Measurements from ENCODE around the gene UTP11. TPM values are rescaled to one million over a fixed set of nuclear protein-coding genes. Genes with fewer than 3 reads are reported as not detected.

UTP11 gene
- total and polyA plus RNA-seq, 4 donors, result 11.0 to 17.8 (median 11.8) TPM

DNA sequence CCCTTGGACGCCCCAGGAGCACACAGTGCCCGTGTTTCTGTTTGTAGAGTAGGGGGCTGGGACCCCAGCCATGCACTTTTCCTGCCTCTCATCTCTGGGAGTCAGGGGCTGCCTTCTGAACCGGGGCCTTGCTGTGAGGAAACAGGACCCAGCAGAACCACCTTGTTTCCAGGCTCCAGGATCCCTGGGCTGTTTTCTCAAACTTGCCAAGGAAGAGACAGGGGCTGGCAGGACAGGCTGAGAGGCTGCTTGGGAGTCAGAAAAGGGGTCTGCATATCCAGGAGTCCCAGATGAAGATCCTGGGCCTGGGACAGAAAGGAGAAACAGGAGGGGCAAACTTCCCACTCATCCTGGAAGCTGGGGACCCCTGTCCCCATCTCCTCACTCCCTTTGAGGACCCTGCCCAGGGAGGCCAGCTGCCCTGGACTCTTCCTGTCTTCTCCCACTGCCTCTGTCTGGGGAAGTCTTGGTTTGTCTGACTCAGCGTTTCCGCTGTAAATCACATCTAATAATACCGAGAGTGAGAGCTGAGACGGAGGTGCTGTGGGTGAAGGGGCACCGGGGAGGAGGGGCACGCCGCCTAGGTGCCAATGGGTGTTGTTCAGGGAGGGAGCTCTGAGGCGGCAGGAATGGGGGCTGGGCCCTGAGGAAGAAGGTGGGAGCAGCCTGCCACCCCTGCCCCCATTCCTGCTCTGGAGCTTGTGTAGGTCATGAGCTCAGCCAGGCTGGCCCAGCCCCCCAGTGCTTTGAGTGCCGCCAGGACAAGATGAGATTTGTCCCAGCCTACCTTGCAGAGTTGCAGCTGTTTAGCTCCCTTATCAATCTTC lies 17.4 kb downstream of the UTP11 start:
- WGBS, result 37% methylated on average over 12 of the region's 12 CpGs
- TF ChIP-seq, protein P1, sequence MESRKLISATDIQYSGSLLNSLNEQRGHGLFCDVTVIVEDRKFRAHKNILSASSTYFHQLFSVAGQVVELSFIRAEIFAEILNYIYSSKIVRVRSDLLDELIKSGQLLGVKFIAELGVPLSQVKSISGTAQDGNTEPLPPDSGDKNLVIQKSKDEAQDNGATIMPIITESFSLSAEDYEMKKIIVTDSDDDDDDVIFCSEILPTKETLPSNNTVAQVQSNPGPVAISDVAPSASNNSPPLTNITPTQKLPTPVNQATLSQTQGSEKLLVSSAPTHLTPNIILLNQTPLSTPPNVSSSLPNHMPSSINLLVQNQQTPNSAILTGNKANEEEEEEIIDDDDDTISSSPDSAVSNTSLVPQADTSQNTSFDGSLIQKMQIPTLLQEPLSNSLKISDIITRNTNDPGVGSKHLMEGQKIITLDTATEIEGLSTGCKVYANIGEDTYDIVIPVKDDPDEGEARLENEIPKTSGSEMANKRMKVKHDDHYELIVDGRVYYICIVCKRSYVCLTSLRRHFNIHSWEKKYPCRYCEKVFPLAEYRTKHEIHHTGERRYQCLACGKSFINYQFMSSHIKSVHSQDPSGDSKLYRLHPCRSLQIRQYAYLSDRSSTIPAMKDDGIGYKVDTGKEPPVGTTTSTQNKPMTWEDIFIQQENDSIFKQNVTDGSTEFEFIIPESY (IDR thresholded peaks at IDR 0.05), result no peak
- TF ChIP-seq NR2F2 (IDR thresholded peaks at IDR 0.05), result no peak
- TF ChIP-seq EGR1 (IDR thresholded peaks at IDR 0.05; ENCODE audit: low read depth in 2 of 2), result no peak
- no peak for TF ChIP-seq RXRA (IDR thresholded peaks at IDR 0.05)
- no peak for TF ChIP-seq HNF4G (IDR thresholded peaks at IDR 0.05)
- TF ChIP-seq HNF4A (conservative IDR thresholded peaks at IDR 0.05), result no peak
- TF ChIP-seq, protein P2, sequence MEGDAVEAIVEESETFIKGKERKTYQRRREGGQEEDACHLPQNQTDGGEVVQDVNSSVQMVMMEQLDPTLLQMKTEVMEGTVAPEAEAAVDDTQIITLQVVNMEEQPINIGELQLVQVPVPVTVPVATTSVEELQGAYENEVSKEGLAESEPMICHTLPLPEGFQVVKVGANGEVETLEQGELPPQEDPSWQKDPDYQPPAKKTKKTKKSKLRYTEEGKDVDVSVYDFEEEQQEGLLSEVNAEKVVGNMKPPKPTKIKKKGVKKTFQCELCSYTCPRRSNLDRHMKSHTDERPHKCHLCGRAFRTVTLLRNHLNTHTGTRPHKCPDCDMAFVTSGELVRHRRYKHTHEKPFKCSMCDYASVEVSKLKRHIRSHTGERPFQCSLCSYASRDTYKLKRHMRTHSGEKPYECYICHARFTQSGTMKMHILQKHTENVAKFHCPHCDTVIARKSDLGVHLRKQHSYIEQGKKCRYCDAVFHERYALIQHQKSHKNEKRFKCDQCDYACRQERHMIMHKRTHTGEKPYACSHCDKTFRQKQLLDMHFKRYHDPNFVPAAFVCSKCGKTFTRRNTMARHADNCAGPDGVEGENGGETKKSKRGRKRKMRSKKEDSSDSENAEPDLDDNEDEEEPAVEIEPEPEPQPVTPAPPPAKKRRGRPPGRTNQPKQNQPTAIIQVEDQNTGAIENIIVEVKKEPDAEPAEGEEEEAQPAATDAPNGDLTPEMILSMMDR (IDR thresholded peaks at IDR 0.05; ENCODE audit: low read depth, low read length, missing input control), result no peak
- no peak for TF ChIP-seq YY1 (IDR thresholded peaks at IDR 0.05)
- TF ChIP-seq, protein P3, sequence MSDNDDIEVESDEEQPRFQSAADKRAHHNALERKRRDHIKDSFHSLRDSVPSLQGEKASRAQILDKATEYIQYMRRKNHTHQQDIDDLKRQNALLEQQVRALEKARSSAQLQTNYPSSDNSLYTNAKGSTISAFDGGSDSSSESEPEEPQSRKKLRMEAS (IDR thresholded peaks at IDR 0.05), result no peak
- DNase-seq (ENCODE audit: low spot score), result no peak
- Histone ChIP-seq H3K9me3 (ENCODE audit: control insufficient read depth in 4 of 4, low read length in 3 of 4) (no peaks in the 10 kb centered on the region), H3K4me1 (ENCODE audit: control insufficient read depth in 4 of 4, insufficient read depth in 4 of 4, low read length in 3 of 4) (peaks cover 3 to 23% (median 14%) of the 10 kb centered on the region in 4 donors), H3K27ac (ENCODE audit: low read depth in 1 of 2, low read length in 2 of 2) (no peak overlapping the region), H3K36me3 (ENCODE audit: control insufficient read depth in 4 of 4, insufficient read depth in 3 of 4, low read depth in 1 of 4, low read length in 3 of 4) (peaks cover 4 to 12% (median 12%) of the 10 kb centered on the region in 4 donors), H3K4me3 (ENCODE audit: low read depth in 1 of 3, low read length in 3 of 3) (no peak overlapping the region), H3K9ac (ENCODE audit: low read depth in 1 of 2, low read length in 2 of 2) (no peak overlapping the region), H3K27me3 (ENCODE audit: control insufficient read depth in 4 of 4, insufficient read depth in 4 of 4, low read length in 3 of 4) (no peaks in the 10 kb centered on the region)

DNA sequence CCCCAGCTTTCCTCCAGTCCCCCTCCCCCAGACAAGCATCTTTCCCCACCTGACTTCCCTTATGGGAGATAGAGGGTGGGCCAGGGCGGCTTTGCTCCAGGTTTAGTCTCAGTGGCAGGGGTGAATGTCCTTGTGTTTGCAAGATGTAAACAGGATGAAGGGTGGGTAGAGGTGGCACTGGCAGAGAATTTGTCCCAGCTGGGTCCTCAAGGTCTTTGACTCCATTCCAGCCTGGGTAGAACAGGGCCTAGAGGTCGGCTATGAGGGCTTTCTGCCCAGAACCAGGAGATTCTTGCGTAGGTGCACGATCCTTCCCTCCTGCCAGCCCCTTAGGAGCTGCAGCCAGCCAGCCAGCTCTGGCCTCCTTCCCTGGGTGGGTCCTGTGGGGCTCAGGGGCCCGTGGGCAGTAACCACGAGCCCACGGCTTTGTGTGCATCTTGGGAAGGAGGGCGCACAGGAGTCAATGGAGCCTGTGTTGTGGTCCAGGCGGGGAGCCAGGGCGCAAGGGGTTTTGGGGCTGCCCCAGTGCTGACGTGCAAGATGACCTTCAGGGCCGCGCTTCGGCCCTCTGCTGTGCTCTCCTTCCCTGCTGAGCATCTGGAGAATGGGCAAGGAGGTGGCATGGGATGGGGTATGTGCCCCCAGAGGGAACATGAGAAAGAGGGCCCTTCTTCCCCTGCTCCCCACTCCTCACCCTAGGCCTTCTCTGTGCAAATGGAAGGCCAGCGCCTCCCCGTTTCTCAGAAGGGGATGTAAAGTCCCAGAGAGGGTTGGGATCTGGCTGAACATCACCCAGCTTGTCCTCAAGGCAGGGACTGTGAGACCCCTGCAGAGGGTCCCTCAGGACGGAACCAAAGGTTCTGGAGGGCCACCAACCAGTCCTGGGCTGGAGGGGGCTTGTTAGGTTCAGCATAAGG lies 18.3 kb downstream of the UTP11 start:
- no peak overlapping the region for H3K27ac ChIP-seq (ENCODE audit: low read depth in 1 of 2, low read length in 2 of 2)
- no peaks in the 10 kb centered on the region for H3K9me3 ChIP-seq (ENCODE audit: control insufficient read depth in 4 of 4, low read length in 3 of 4)
- H3K9ac ChIP-seq (ENCODE audit: low read depth in 1 of 2, low read length in 2 of 2), result no peak overlapping the region
- H3K27me3 ChIP-seq (ENCODE audit: control insufficient read depth in 4 of 4, insufficient read depth in 4 of 4, low read length in 3 of 4), result no peaks in the 10 kb centered on the region
- H3K4me3 ChIP-seq (ENCODE audit: low read depth in 1 of 3, low read length in 3 of 3), result no peak overlapping the region
- 79% methylated on average over 17 of the region's 17 CpGs for WGBS
- H3K4me1 ChIP-seq (ENCODE audit: control insufficient read depth in 4 of 4, insufficient read depth in 4 of 4, low read length in 3 of 4), result peaks cover 3 to 23% (median 14%) of the 10 kb centered on the region in 4 donors
- DNase-seq (ENCODE audit: low spot score), result no peak
- H3K36me3 ChIP-seq (ENCODE audit: control insufficient read depth in 4 of 4, insufficient read depth in 3 of 4, low read depth in 1 of 4, low read length in 3 of 4), result peaks cover 1 to 3% (median 2%) of the 10 kb centered on the region in 4 donors
- TF ChIP-seq YY1 (IDR thresholded peaks at IDR 0.05) (no peak), FOXA2 (IDR thresholded peaks at IDR 0.05) (no peak), FOXA1 (IDR thresholded peaks at IDR 0.05) (no peak), EGR1 (IDR thresholded peaks at IDR 0.05; ENCODE audit: low read depth in 2 of 2) (no peak), HNF4G (IDR thresholded peaks at IDR 0.05) (no peak), JUND (IDR thresholded peaks at IDR 0.05) (no peak), RXRA (IDR thresholded peaks at IDR 0.05) (no peak), GABPA (IDR thresholded peaks at IDR 0.05 in 1 of 2, conservative IDR thresholded peaks at IDR 0.05 in 1 of 2) (no peak)
- TF ChIP-seq, protein P2 (IDR thresholded peaks at IDR 0.05; ENCODE audit: low read depth, low read length, missing input control), result no peak
- TF ChIP-seq, protein P4, sequence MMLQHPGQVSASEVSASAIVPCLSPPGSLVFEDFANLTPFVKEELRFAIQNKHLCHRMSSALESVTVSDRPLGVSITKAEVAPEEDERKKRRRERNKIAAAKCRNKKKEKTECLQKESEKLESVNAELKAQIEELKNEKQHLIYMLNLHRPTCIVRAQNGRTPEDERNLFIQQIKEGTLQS (IDR thresholded peaks at IDR 0.05), result no peak
- TF ChIP-seq, protein P1 (IDR thresholded peaks at IDR 0.05), result no peak
- TF ChIP-seq, protein P5, sequence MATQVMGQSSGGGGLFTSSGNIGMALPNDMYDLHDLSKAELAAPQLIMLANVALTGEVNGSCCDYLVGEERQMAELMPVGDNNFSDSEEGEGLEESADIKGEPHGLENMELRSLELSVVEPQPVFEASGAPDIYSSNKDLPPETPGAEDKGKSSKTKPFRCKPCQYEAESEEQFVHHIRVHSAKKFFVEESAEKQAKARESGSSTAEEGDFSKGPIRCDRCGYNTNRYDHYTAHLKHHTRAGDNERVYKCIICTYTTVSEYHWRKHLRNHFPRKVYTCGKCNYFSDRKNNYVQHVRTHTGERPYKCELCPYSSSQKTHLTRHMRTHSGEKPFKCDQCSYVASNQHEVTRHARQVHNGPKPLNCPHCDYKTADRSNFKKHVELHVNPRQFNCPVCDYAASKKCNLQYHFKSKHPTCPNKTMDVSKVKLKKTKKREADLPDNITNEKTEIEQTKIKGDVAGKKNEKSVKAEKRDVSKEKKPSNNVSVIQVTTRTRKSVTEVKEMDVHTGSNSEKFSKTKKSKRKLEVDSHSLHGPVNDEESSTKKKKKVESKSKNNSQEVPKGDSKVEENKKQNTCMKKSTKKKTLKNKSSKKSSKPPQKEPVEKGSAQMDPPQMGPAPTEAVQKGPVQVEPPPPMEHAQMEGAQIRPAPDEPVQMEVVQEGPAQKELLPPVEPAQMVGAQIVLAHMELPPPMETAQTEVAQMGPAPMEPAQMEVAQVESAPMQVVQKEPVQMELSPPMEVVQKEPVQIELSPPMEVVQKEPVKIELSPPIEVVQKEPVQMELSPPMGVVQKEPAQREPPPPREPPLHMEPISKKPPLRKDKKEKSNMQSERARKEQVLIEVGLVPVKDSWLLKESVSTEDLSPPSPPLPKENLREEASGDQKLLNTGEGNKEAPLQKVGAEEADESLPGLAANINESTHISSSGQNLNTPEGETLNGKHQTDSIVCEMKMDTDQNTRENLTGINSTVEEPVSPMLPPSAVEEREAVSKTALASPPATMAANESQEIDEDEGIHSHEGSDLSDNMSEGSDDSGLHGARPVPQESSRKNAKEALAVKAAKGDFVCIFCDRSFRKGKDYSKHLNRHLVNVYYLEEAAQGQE (IDR thresholded peaks at IDR 0.05), result no peak
